Astrocyte of the cerebellum (primary cell): ENCODE measurements around the gene LMX1B.

Experiments used
- DNase-seq: peaks from one replicate; pipeline ENCODE4 v3.0.0-alpha.2; 2011; ENCODE audit warnings: low read depth
- H3K4me3 ChIP-seq: 2 replicates; pipeline ENCODE4 v1.5.1; 2011; ENCODE audit warnings: mild to moderate bottlenecking, low read depth, low read length, moderate library complexity
- in situ Hi-C: cut with HindIII; loops from 2 replicates; pipeline ENCODE4 v1.10.0; 2017; ENCODE audit warnings: low sequenced_read_pairs
- TF ChIP-seq, protein P1 (sequence below): IDR thresholded peaks from 2 replicates; pipeline ENCODE4 v1.5.1; 2012; ENCODE audit warnings: low read length, low read depth, moderate library complexity, mild to moderate bottlenecking; ENCODE audit errors: missing control alignments

The LMX1B gene

DNA sequence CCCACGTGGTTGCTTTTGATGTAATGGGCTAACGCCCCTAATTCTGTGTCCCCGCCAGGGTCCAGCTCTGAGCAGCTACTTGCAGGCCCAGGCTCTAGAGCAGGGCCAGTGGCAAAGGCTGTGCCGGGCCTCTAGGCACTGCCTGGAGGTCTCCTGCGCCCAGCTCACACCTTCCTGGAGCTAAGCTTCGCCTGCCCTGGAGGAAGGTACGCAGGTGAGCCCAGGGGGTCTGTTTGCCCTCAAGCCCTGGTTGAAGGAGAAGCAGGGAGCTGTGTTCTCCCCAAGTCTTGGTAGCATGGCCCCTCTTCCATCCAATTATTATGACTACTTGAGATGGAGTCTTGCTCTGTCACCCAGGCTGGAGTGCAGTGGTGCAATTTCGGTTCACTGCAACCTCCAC lies 5.2 kb upstream of the LMX1B start:
- no peak for DNase-seq
- no peak overlapping the region for H3K4me3 ChIP-seq
- in situ Hi-C loops, result loop anchor here (5.0 kb wide), 1 partner anchor 54 kb away; no protein-coding TSS in a partner anchor
- TF ChIP-seq, protein P1, sequence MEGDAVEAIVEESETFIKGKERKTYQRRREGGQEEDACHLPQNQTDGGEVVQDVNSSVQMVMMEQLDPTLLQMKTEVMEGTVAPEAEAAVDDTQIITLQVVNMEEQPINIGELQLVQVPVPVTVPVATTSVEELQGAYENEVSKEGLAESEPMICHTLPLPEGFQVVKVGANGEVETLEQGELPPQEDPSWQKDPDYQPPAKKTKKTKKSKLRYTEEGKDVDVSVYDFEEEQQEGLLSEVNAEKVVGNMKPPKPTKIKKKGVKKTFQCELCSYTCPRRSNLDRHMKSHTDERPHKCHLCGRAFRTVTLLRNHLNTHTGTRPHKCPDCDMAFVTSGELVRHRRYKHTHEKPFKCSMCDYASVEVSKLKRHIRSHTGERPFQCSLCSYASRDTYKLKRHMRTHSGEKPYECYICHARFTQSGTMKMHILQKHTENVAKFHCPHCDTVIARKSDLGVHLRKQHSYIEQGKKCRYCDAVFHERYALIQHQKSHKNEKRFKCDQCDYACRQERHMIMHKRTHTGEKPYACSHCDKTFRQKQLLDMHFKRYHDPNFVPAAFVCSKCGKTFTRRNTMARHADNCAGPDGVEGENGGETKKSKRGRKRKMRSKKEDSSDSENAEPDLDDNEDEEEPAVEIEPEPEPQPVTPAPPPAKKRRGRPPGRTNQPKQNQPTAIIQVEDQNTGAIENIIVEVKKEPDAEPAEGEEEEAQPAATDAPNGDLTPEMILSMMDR, result no peak

DNA sequence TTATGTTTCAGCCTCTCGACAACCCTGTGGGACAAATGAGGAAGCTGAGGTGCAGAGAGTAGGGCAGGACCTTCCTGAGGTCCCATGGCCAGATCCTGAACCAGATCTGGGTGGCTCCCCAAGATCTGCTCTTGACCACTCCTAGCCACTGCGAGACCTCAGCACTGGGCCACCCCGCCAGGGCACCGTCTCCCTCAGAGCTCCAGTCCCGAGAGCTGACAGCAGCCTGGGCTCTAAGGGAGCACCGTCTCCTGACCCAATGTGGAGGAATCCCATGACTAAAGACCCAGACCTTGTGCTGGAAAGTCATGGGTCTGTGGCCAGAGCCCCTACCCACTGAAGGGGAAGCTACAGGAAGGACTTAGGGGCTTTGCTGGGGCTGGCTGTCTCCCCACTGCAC lies 4.5 kb upstream of the LMX1B start:
- H3K4me3 ChIP-seq, result no peak overlapping the region
- in situ Hi-C loops, result loop anchor here (5.0 kb wide), 1 partner anchor 53 kb away; no protein-coding TSS in a partner anchor
- TF ChIP-seq, protein P1, result no peak
- DNase-seq, result no peak

- H3K4me3 ChIP-seq, result no peak overlapping the region
- TF ChIP-seq, protein P1, result no peak
- in situ Hi-C loops, result loop anchor here (5.0 kb wide), 1 partner anchor 52 kb away; no protein-coding TSS in a partner anchor
- no peak for DNase-seq
Observed at GRCh38 chr9:126609711-126610388, 3.9 kb upstream of the LMX1B start.

- no peak for DNase-seq
- TF ChIP-seq, protein P1, result no peak
- in situ Hi-C loops, result no loop called here
- H3K4me3 ChIP-seq, result no peak overlapping the region
Observed at GRCh38 chr9:126611193-126611591, 2.5 kb upstream of the LMX1B start.

DNA sequence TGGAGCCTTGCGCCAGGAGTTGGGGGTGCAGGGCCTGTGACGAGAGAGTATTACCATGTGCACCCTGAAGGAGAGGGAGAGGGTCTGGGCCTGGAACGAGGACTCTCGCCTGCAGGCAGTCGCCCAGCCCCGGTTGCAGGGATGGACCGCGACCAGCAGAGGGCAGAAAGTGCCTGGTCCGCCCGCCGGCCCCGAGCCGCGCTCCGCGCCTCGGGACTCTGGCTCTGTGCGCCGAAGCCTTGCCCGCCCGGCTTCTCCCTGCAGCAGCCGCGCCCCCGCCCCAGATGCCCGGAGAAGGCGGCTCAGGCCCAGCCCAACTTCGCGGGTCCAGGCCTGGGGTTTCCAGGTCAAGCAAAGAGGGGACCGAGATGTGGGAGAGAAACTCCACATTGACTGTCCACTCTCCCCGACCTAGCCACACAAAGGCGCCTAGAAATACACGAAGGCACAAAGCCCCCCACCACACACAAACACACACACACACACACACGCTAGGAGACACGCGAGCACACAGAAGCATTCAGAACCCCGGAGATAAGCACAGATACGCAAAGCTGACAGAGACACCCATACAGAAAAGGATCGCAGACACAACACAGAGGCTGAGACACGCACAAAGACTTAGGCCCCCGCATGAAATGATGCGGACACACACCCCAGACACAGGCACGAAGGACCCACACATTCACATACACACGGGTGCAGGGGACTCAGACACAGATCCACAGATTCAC lies 2.0 kb upstream of the LMX1B start:
- peak; percentile 8 for DNase-seq
- in situ Hi-C loops, result no loop called here
- TF ChIP-seq, protein P1, result peak; percentile 78
- H3K4me3 ChIP-seq, result no peak overlapping the region

DNA sequence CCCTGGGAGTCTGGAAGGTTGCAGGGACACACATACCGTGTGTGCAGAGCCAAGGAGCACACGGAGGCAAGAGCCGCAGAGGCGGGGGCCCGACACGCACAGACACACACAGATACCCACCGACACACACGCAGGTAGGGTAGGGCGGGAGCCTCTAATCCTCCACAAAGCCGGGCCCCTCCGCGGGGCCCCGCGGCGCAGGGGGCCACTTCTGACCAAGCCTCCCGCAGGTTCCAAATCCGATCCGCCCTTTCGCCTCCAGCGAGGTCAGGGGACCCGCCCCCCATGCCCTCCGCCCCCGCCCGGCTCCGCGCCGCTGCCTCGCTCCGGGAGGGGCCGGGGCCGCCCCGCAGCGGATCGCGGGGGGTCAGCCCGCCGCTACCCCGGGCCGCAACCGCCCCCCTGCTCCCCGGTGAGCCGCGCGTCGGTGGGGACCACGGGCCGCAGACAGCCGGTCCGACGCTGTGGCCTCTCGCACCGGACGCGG lies 1.4 kb upstream of the LMX1B start:
- no peak overlapping the region for H3K4me3 ChIP-seq
- no peak for DNase-seq
- in situ Hi-C loops, result no loop called here
- TF ChIP-seq, protein P1, result no peak
